22Rv1 (cell line): ENCODE results near the gene PLD5.

ENCODE experiments used
- CTCF ChIP-seq: fragments of 450-650 bp; IDR thresholded peaks from 2 replicates; pipeline ENCODE4 v1.5.1; 2017; ENCODE audit warnings: mild to moderate bottlenecking
- ZFX ChIP-seq: fragments of 450-650 bp; IDR thresholded peaks from 2 replicates; pipeline ENCODE4 v1.6.1; 2017; ENCODE audit warnings: antibody characterized with exemption, borderline replicate concordance

DNA sequence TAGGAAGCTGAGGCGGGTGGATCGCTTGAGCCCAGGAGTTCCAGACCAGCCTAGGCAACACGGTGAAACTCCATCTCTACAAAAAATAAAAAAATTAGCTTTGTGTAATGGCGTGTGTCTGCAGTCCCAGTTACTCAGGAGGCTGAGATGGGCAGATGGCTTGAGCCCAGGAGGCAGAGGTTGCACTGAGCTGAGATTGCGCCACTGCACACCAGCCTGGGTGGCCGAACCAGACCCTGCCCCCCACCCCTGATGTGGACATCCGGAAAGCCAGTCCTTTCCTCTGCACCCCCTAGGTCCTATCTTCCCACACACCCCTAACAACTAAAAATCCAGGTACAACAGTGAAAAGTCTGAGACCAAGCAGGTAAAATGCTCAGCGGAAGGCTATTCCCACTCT lies 71.9 kb downstream of the PLD5 start:
- no peak for TF ChIP-seq CTCF
- TF ChIP-seq ZFX, result no peak
